H1 (cell line): ENCODE results near the gene NKAIN2. TPM values are rescaled to one million over a fixed set of nuclear protein-coding genes. Genes with fewer than 3 reads are reported as not detected.

ENCODE experiments used
- CTCF ChIA-PET: fragments of 300-600 bp; sonication (Branson Sonifier 250); formaldehyde crosslinking; loops from one replicate; lab custom pipeline; 2021; ENCODE audit not compliant: partially characterized antibody; lab: Charles Lee
- POLR2A ChIA-PET: fragments of 300-600 bp; sonication (Branson Sonifier 250); formaldehyde crosslinking; loops from one replicate; lab custom pipeline; 2021; ENCODE audit warnings: inconsistent platforms; ENCODE audit not compliant: partially characterized antibody; lab: Charles Lee
- DNase-seq, 2 experiments: peaks; one replicate each; pipeline versions ENCODE4 v3.0.0 to v3.0.0-alpha.2; 2010 to 2022; ENCODE audit warnings: low spot score in 2 of 2, low read depth in 1 of 2, mixed read lengths in 1 of 2
- FAIRE-seq: peaks from 2 replicates; lab custom pipeline; 2011; peaks lifted over from hg19 to GRCh38; lab: Jason Lieb, UNC
- H2AFZ ChIP-seq: 2 replicates; pipeline ENCODE4 v1.8.1; 2012; ENCODE audit warnings: low read length, inconsistent platforms
- H2AK5ac ChIP-seq: 2 replicates; pipeline ENCODE4 v1.6.1; 2013; ENCODE audit warnings: low read depth, low read length
- H2BK120ac ChIP-seq: replicated peaks from 2 replicates; pipeline ENCODE3; 2013; ENCODE audit warnings: low read depth, low read length, inconsistent platforms
- H2BK12ac ChIP-seq: 2 replicates; pipeline ENCODE4 v1.6.1; 2013; ENCODE audit warnings: low read depth, low read length
- H2BK15ac ChIP-seq: 2 replicates; pipeline ENCODE4 v1.6.1; 2013; ENCODE audit warnings: low read length
- H2BK20ac ChIP-seq: 2 replicates; pipeline ENCODE4 v1.6.1; 2013; ENCODE audit warnings: low read length
- H2BK5ac ChIP-seq: 2 replicates; pipeline ENCODE4 v1.6.1; 2013; ENCODE audit warnings: low read depth, low read length
- H3K14ac ChIP-seq: 2 replicates; pipeline ENCODE4 v1.6.1; 2013; ENCODE audit warnings: inconsistent platforms; ENCODE audit not compliant: insufficient read length
- H3K18ac ChIP-seq: 2 replicates; pipeline ENCODE4 v1.6.1; 2013; ENCODE audit warnings: low read length; ENCODE audit errors: extremely low read depth
- H3K23ac ChIP-seq: 2 replicates; pipeline ENCODE4 v1.6.1; 2013; ENCODE audit warnings: inconsistent platforms; ENCODE audit not compliant: insufficient read length
- H3K23me2 ChIP-seq: 2 replicates; pipeline ENCODE4 v1.6.1; 2013; ENCODE audit warnings: low read depth, low read length
- H3K27ac ChIP-seq: 2 replicates; pipeline ENCODE4 v1.6.1; 2011; ENCODE audit warnings: low read depth, low read length, inconsistent platforms
- H3K27me3 ChIP-seq, 4 experiments: replicated peaks in 1 of 4; 1 replicate in 1 of 4; 2 replicates in 3 of 4; pipeline versions ENCODE4 v1.6.1 to v1.8.1; 2011 to 2013; ENCODE audit warnings: low read length in 3 of 4, mild to moderate bottlenecking in 3 of 4, inconsistent platforms in 2 of 4, mixed read lengths in 2 of 4, moderate library complexity in 1 of 4; ENCODE audit not compliant: control insufficient read depth in 3 of 4, insufficient read depth in 3 of 4; ENCODE audit errors: extremely low read depth in 1 of 4
- H3K36me3 ChIP-seq, 4 experiments: 2 replicates each; pipeline versions ENCODE4 v1.6.1 to v1.8.1; 2011 to 2013; ENCODE audit warnings: mild to moderate bottlenecking in 4 of 4, low read length in 3 of 4, moderate library complexity in 2 of 4, control low read depth in 1 of 4, inconsistent platforms in 1 of 4; ENCODE audit not compliant: insufficient read depth in 4 of 4, control insufficient read depth in 2 of 4
- H3K4ac ChIP-seq: replicated peaks from 2 replicates; pipeline ENCODE3; 2013; ENCODE audit warnings: low read length, low read depth, mixed read lengths, inconsistent platforms; ENCODE audit not compliant: insufficient read length
- H3K4me1 ChIP-seq, 4 experiments: replicated peaks in 1 of 4; 1 replicate in 1 of 4; 2 replicates in 3 of 4; pipeline versions ENCODE4 v1.6.1 to v1.8.1; 2011 to 2013; ENCODE audit warnings: low read length in 3 of 4, inconsistent platforms in 2 of 4, mixed read lengths in 1 of 4; ENCODE audit not compliant: insufficient read depth in 4 of 4, control insufficient read depth in 3 of 4
- H3K4me2 ChIP-seq, 2 experiments: 2 replicates each; pipeline versions ENCODE4 v1.6.1 to v1.8.1; 2011 to 2013; ENCODE audit warnings: low read depth in 2 of 2, low read length in 2 of 2, control low read depth in 1 of 2, inconsistent platforms in 1 of 2, mild to moderate bottlenecking in 1 of 2; ENCODE audit not compliant: insufficient read depth in 1 of 2
- H3K4me3 ChIP-seq, 4 experiments: fragments of 200-600, 300-600 bp in 1 of 4; sonication (generic), shearing (Covaris generic), sonication (Bioruptor Twin) in 1 of 4; 2 replicates each; pipeline versions ENCODE4 v1.5.1 to v1.8.1; 2011 to 2016; ENCODE audit warnings: low read length in 4 of 4, low read depth in 3 of 4, control low read depth in 2 of 4, inconsistent platforms in 2 of 4, mild to moderate bottlenecking in 2 of 4, mixed read lengths in 1 of 4, moderate library complexity in 1 of 4; ENCODE audit not compliant: insufficient read depth in 2 of 4; ENCODE audit errors: extremely low read depth in 1 of 4
- H3K56ac ChIP-seq: replicated peaks from 2 replicates; pipeline ENCODE3; 2013; ENCODE audit warnings: low read depth, mild to moderate bottlenecking, mixed read lengths, low read length, inconsistent platforms; ENCODE audit not compliant: insufficient read length
- H3K79me1 ChIP-seq: 2 replicates; pipeline ENCODE4 v1.6.1; 2013; ENCODE audit warnings: low read depth, low read length, control low read depth
- H3K79me2 ChIP-seq, 2 experiments: 2 replicates each; pipeline versions ENCODE4 v1.6.1 to v1.8.1; 2012 to 2013; ENCODE audit warnings: low read length in 2 of 2, mild to moderate bottlenecking in 2 of 2, inconsistent platforms in 1 of 2; ENCODE audit not compliant: insufficient read depth in 2 of 2, control insufficient read depth in 1 of 2
- H3K9ac ChIP-seq, 4 experiments: replicated peaks in 1 of 4; 1 replicate in 1 of 4; 2 replicates in 3 of 4; pipeline versions ENCODE4 v1.6.1 to v1.8.1; 2011 to 2013; ENCODE audit warnings: low read depth in 3 of 4, low read length in 3 of 4, control low read depth in 2 of 4, mild to moderate bottlenecking in 2 of 4, moderate library complexity in 2 of 4, inconsistent platforms in 1 of 4; ENCODE audit errors: extremely low read depth in 1 of 4
- H3K9me3 ChIP-seq, 2 experiments: 2 replicates each; pipeline versions ENCODE4 v1.6.1 to v1.8.1; 2012 to 2013; ENCODE audit warnings: mild to moderate bottlenecking in 2 of 2, moderate library complexity in 2 of 2, control low read depth in 1 of 2, inconsistent platforms in 1 of 2, low read depth in 1 of 2, low read length in 1 of 2, mixed read lengths in 1 of 2; ENCODE audit not compliant: insufficient read depth in 2 of 2
- H4K20me1 ChIP-seq, 2 experiments: replicated peaks in 1 of 2; 2 replicates each; pipeline versions ENCODE3 to v1.8.1; 2011 to 2013; ENCODE audit warnings: inconsistent platforms in 2 of 2, low read length in 2 of 2, mild to moderate bottlenecking in 1 of 2; ENCODE audit not compliant: insufficient read depth in 2 of 2, control insufficient read depth in 1 of 2
- H4K5ac ChIP-seq: 2 replicates; pipeline ENCODE4 v1.6.1; 2013; ENCODE audit warnings: low read length, low read depth, mixed read lengths, inconsistent platforms; ENCODE audit not compliant: insufficient read length
- H4K8ac ChIP-seq: 2 replicates; pipeline ENCODE4 v1.8.0; 2013; ENCODE audit warnings: mild to moderate bottlenecking, moderate library complexity, low read length, inconsistent platforms; ENCODE audit not compliant: insufficient read depth; ENCODE audit errors: extremely low read depth
- H4K91ac ChIP-seq: replicated peaks from 2 replicates; pipeline ENCODE3; 2013; ENCODE audit warnings: low read length, mixed read lengths, inconsistent platforms; ENCODE audit not compliant: insufficient read length
- CTCF ChIP-seq, 3 experiments: IDR thresholded peaks; 1 replicate in 2 of 3; 2 replicates in 1 of 3; pipeline versions ENCODE4 v1.5.1 to v1.6.1; 2011; ENCODE audit warnings: low read length in 3 of 3, mild to moderate bottlenecking in 3 of 3, inconsistent platforms in 2 of 3, low read depth in 1 of 3, moderate library complexity in 1 of 3; ENCODE audit not compliant: insufficient read depth in 1 of 3; ENCODE audit errors: control extremely low read depth in 1 of 3
- EGR1 ChIP-seq: IDR thresholded peaks from 2 replicates; pipeline ENCODE4 v1.6.1; 2011; ENCODE audit warnings: low read depth, low read length, borderline replicate concordance
- HDAC2 ChIP-seq, 2 experiments: fragments of 300-600 bp in 1 of 2; sonication (generic) in 1 of 2; IDR thresholded peaks; 2 replicates each; pipeline ENCODE4 v1.6.1; 2011 to 2012; ENCODE audit warnings: low read depth in 2 of 2, low read length in 2 of 2, mild to moderate bottlenecking in 2 of 2, moderate library complexity in 2 of 2, borderline replicate concordance in 1 of 2, inconsistent platforms in 1 of 2
- RFX5 ChIP-seq: IDR thresholded peaks from 2 replicates; pipeline ENCODE4 v1.6.1; 2011; ENCODE audit warnings: low read depth, low read length, improper control_type of control experiment, borderline replicate concordance
- SIX5 ChIP-seq: IDR thresholded peaks from 2 replicates; pipeline ENCODE4 v1.6.1; 2011; ENCODE audit warnings: mild to moderate bottlenecking, low read depth, low read length
- SP1 ChIP-seq: IDR thresholded peaks from 2 replicates; pipeline ENCODE4 v1.6.1; 2011; ENCODE audit warnings: low read depth, low read length
- SP4 ChIP-seq: IDR thresholded peaks from 2 replicates; pipeline ENCODE4 v1.6.1; 2012; ENCODE audit warnings: low read length, inconsistent platforms
- SUZ12 ChIP-seq: fragments of 200-600 bp; sonication (generic); IDR thresholded peaks from 2 replicates; pipeline ENCODE4 v1.6.1; 2012; ENCODE audit warnings: mild to moderate bottlenecking, inconsistent platforms, low read length, moderate library complexity, mixed read lengths
- TCF12 ChIP-seq: IDR thresholded peaks from 2 replicates; pipeline ENCODE4 v1.6.1; 2011; ENCODE audit warnings: low read depth, mild to moderate bottlenecking, low read length
- USF2 ChIP-seq: IDR thresholded peaks from 2 replicates; pipeline ENCODE4 v1.6.1; 2011; ENCODE audit warnings: low read length, improper control_type of control experiment
- WGBS, 2 experiments: shearing (Covaris generic) in 1 of 2; methylation state at CpG; one replicate each; pipeline versions ENCODE4 v1.1.6 to v1.1.7; 2013 to 2015; ENCODE audit warnings: low lambda C conversion rate in 2 of 2, mixed read lengths in 2 of 2, inconsistent platforms in 1 of 2, low coverage in 1 of 2, missing lambda C conversion rate in 1 of 2; ENCODE audit not compliant: insufficient replicate concordance in 2 of 2, insufficient coverage in 1 of 2, insufficient read length in 1 of 2; ENCODE audit errors: extremely low coverage in 1 of 2, missing lambda C conversion rate in 1 of 2; 5-methylcytosine and 5-hydroxymethylcytosine counted together
- polyA plus RNA-seq, 7 experiments: library from polyadenylated mRNA; depleted of rRNA in 3 of 7; stranded (reverse) in 5 of 7; unstranded in 2 of 7; fragments of >200 nt in 5 of 7; fragments of 200-250 nt in 2 of 7; gene quantifications; 1 replicate in 5 of 7; 2 replicates in 1 of 7; 4 replicates in 1 of 7; pipeline versions ENCODE4 v1.2.1 to v1.2.3, GENCODE V29; 2011 to 2013; ENCODE audit warnings: missing spikeins in 2 of 7, mixed read lengths in 2 of 7
- total RNA-seq: library from RNA; stranded (reverse); fragmentation: NEBNext Ultra II Directional; extraction: Animal tissue kit (Norgen Biotek cat#: 25700); gene quantifications from 2 replicates; pipeline ENCODE4 v1.2.1, GENCODE V29; 2021

The NKAIN2 gene
- total and polyA plus RNA-seq, 2 of the 8 experiments (the other 6 are each of a cell fraction or from before 2014, with no cell fraction given), result 0.20 to 0.34 TPM

- Histone ChIP-seq H3K9me3 (no peaks in the 10 kb centered on the region), H3K23ac (no peak overlapping the region), H3K4ac (no peak overlapping the region), H3K4me1 (no peaks in the 10 kb centered on the region), H2BK20ac (no peak overlapping the region), H4K5ac (no peak overlapping the region), H2BK120ac (no peak overlapping the region), H3K27ac (no peak overlapping the region), H2BK12ac (no peak overlapping the region), H3K27me3 (no peaks in the 10 kb centered on the region), H3K56ac (no peak overlapping the region), H2AK5ac (no peak overlapping the region), H3K23me2 (no peaks in the 10 kb centered on the region), H2BK15ac (no peak overlapping the region), H3K9ac (no peak overlapping the region), H3K18ac (no peak overlapping the region), H3K79me1 (no peaks in the 10 kb centered on the region), H3K14ac (no peak overlapping the region), H2BK5ac (no peak overlapping the region), H3K79me2 (no peaks in the 10 kb centered on the region), H3K4me2 (no peak overlapping the region), H3K36me3 (no peaks in the 10 kb centered on the region), H3K4me3 (no peak overlapping the region), H4K8ac (no peak overlapping the region), H2AFZ (no peak overlapping the region), H4K20me1 (no peaks in the 10 kb centered on the region), H4K91ac (no peak overlapping the region)
- WGBS, 2 experiments, result 64% methylated on average over 1 of the region's 1 CpG; no CpG with 5 or more reads in 1 of the 2 experiments
- POLR2A ChIA-PET, result no interaction called here
- no peak for DNase-seq
- CTCF ChIA-PET, result interaction anchor here (0.8 to 2.4 kb wide), 3 partner anchors 12 to 295 kb away, joined by 3 to 12 read pairs (median 5); no protein-coding TSS in a partner anchor
- FAIRE-seq, result no peak
- TF ChIP-seq CTCF (IDR thresholded peaks at IDR 0.05; ENCODE audit: control extremely low read depth in 1 of 3, insufficient read depth in 1 of 3, low read depth in 1 of 3, low read length in 3 of 3) (no peak), TCF12 (no peak), USF2 (no peak), SUZ12 (no peak), SP1 (no peak), EGR1 (no peak), SIX5 (no peak), HDAC2 (IDR thresholded peaks at IDR 0.05; ENCODE audit: borderline replicate concordance in 1 of 2, low read depth in 2 of 2, low read length in 2 of 2) (no peak), RFX5 (no peak), SP4 (no peak)
Observed at GRCh38 chr6:124867121-124867520, 1063.5 kb downstream of the NKAIN2 start.
